Effector memory CD4-positive, alpha-beta T cell (primary cell): ENCODE measurements around the gene TRAP1.
A peak's percentile ranks its signal among the peaks of the same experiment; 100 is the strongest.

Source experiments
- DNase-seq, 3 donors: peaks; one replicate each; pipeline ENCODE4 v3.0.0-alpha.2; 2020
- H3K27ac ChIP-seq: 2 replicates; pipeline ENCODE4 v1.7.0; 2013; ENCODE audit warnings: mild to moderate bottlenecking, low read length, moderate library complexity; ENCODE audit not compliant: insufficient read depth, poor library complexity, severe bottlenecking
- H3K27me3 ChIP-seq: replicated peaks from 2 replicates; pipeline ENCODE4 v1.7.0; 2013; ENCODE audit warnings: mild to moderate bottlenecking, low read length; ENCODE audit not compliant: insufficient read depth, control insufficient read depth, poor library complexity, severe bottlenecking
- H3K36me3 ChIP-seq: 2 replicates; pipeline ENCODE4 v1.7.0; 2013; ENCODE audit warnings: mild to moderate bottlenecking, low read length, moderate library complexity; ENCODE audit not compliant: control insufficient read depth, insufficient read depth
- H3K4me1 ChIP-seq: 2 replicates; pipeline ENCODE4 v1.7.0; 2013; ENCODE audit warnings: low read length, mild to moderate bottlenecking; ENCODE audit not compliant: control insufficient read depth, insufficient read depth, poor library complexity, severe bottlenecking
- H3K4me3 ChIP-seq: 2 replicates; pipeline ENCODE4 v1.7.0; 2013; ENCODE audit warnings: low read length, low read depth, mild to moderate bottlenecking; ENCODE audit not compliant: insufficient read depth, poor library complexity, severe bottlenecking
- H3K9me3 ChIP-seq: 2 replicates; pipeline ENCODE4 v1.7.0; 2013; ENCODE audit warnings: mild to moderate bottlenecking, low read length, moderate library complexity; ENCODE audit not compliant: control insufficient read depth

The TRAP1 gene

GRCh38 chr16:3729161-3730112 lies 12.1 kb upstream of the TRAP1 start:
- no peak for DNase-seq
- no peak overlapping the region for H3K4me3 ChIP-seq
- H3K27me3 ChIP-seq = no peaks in the 10 kb centered on the region
- peaks cover 56% of the 10 kb centered on the region for H3K36me3 ChIP-seq
- no peaks in the 10 kb centered on the region for H3K9me3 ChIP-seq
- no peaks in the 10 kb centered on the region for H3K4me1 ChIP-seq
- no peak overlapping the region for H3K27ac ChIP-seq

- no peak overlapping the region for H3K27ac ChIP-seq
- no peak overlapping the region for H3K4me3 ChIP-seq
- no peaks in the 10 kb centered on the region for H3K4me1 ChIP-seq
- no peaks in the 10 kb centered on the region for H3K27me3 ChIP-seq
- no peaks in the 10 kb centered on the region for H3K9me3 ChIP-seq
- DNase-seq = no peak
- peaks cover 50% of the 10 kb centered on the region for H3K36me3 ChIP-seq
Measured at GRCh38 chr16:3728424-3729160, 11.3 kb upstream of the TRAP1 start.

- no peak for DNase-seq
- Histone ChIP-seq H3K27ac (no peak overlapping the region), H3K9me3 (no peaks in the 10 kb centered on the region), H3K4me3 (no peak overlapping the region), H3K4me1 (no peaks in the 10 kb centered on the region), H3K36me3 (peaks cover 50% of the 10 kb centered on the region), H3K27me3 (no peaks in the 10 kb centered on the region)
Measured at GRCh38 chr16:3727806-3728381, 10.6 kb upstream of the TRAP1 start.

- DNase-seq = no peak
- H3K27me3 ChIP-seq = no peaks in the 10 kb centered on the region
- H3K4me1 ChIP-seq = no peaks in the 10 kb centered on the region
- no peak overlapping the region for H3K4me3 ChIP-seq
- peaks cover 35% of the 10 kb centered on the region for H3K36me3 ChIP-seq
- H3K9me3 ChIP-seq = no peaks in the 10 kb centered on the region
- no peak overlapping the region for H3K27ac ChIP-seq
Measured at GRCh38 chr16:3726021-3726687, 8.8 kb upstream of the TRAP1 start.

- no peak overlapping the region for H3K27ac ChIP-seq
- DNase-seq = no peak
- no peaks in the 10 kb centered on the region for H3K4me1 ChIP-seq
- no peak overlapping the region for H3K4me3 ChIP-seq
- H3K36me3 ChIP-seq = peaks cover 26% of the 10 kb centered on the region
- no peaks in the 10 kb centered on the region for H3K9me3 ChIP-seq
- H3K27me3 ChIP-seq = no peaks in the 10 kb centered on the region
Measured at GRCh38 chr16:3725276-3725675, 8.0 kb upstream of the TRAP1 start.

- DNase-seq = no peak
- Histone ChIP-seq H3K36me3 (peaks cover under 1% of the 10 kb centered on the region), H3K27ac (no peak overlapping the region), H3K4me1 (peaks cover 5% of the 10 kb centered on the region), H3K9me3 (no peaks in the 10 kb centered on the region), H3K4me3 (no peak overlapping the region), H3K27me3 (no peaks in the 10 kb centered on the region)
Measured at GRCh38 chr16:3722508-3722907, 5.2 kb upstream of the TRAP1 start.

GRCh38 chr16:3720418-3720817 lies 3.1 kb upstream of the TRAP1 start:
- Histone ChIP-seq H3K27me3 (no peaks in the 10 kb centered on the region), H3K27ac (no peak overlapping the region), H3K36me3 (no peaks in the 10 kb centered on the region), H3K9me3 (no peaks in the 10 kb centered on the region), H3K4me1 (peaks cover 11% of the 10 kb centered on the region), H3K4me3 (no peak overlapping the region)
- DNase-seq = no peak

GRCh38 chr16:3718628-3719027 lies 1.3 kb upstream of the TRAP1 start:
- peaks cover 11% of the 10 kb centered on the region for H3K4me1 ChIP-seq
- no peaks in the 10 kb centered on the region for H3K27me3 ChIP-seq
- no peak for DNase-seq
- no peak overlapping the region for H3K4me3 ChIP-seq
- no peaks in the 10 kb centered on the region for H3K9me3 ChIP-seq
- H3K27ac ChIP-seq = no peak overlapping the region
- no peaks in the 10 kb centered on the region for H3K36me3 ChIP-seq

GRCh38 chr16:3718019-3718391 lies 681 bp upstream of the TRAP1 start:
- Histone ChIP-seq H3K9me3 (no peaks in the 10 kb centered on the region), H3K27ac (peak overlapping the region; percentile 89), H3K36me3 (peaks cover 4% of the 10 kb centered on the region), H3K4me1 (peaks cover 11% of the 10 kb centered on the region), H3K4me3 (peak overlapping the region; percentile 98), H3K27me3 (no peaks in the 10 kb centered on the region)
- DNase-seq = no peak
